Measurements from ENCODE around the gene MLX.
A peak's percentile ranks its signal among the peaks of the same experiment; 100 is the strongest.
"Not testable (repeated sequence)": the region's sequence is repeated elsewhere in the genome, so short reads cannot be mapped to it uniquely, and the experiment has no call there.

MLX gene

GRCh38 chr17:42536372-42537155 lies 30.3 kb upstream of the MLX start:
- peak; percentile 79 for DNase-seq (ENCODE audit: low read depth)

GRCh38 chr17:42537156-42537805 lies 29.6 kb upstream of the MLX start:
- no peak for DNase-seq (ENCODE audit: low read depth)

GRCh38 chr17:42537826-42538451 lies 29.0 kb upstream of the MLX start:
- DNase-seq (ENCODE audit: low read depth) = no peak

- DNase-seq (ENCODE audit: low read depth) = no peak
These were observed 28.4 kb upstream of the MLX start for GRCh38 chr17:42538482-42538881.

- DNase-seq (ENCODE audit: low read depth) = not testable (repeated sequence)
These were observed 26.3 kb upstream of the MLX start for GRCh38 chr17:42540558-42540957.

GRCh38 chr17:42541041-42541833 lies 25.7 kb upstream of the MLX start:
- DNase-seq (ENCODE audit: low read depth) = no peak

- no peak for DNase-seq (ENCODE audit: low read depth)
These were observed 23.5 kb upstream of the MLX start for GRCh38 chr17:42543190-42544079.

- DNase-seq (ENCODE audit: low read depth) = no peak
These were observed 22.0 kb upstream of the MLX start for GRCh38 chr17:42544874-42545283.

GRCh38 chr17:42545755-42546505 lies 21.0 kb upstream of the MLX start:
- DNase-seq (ENCODE audit: low read depth) = not testable (repeated sequence)

- no peak for DNase-seq (ENCODE audit: low read depth)
These were observed 19.9 kb upstream of the MLX start for GRCh38 chr17:42547001-42547461.

- DNase-seq (ENCODE audit: low read depth) = no peak
These were observed 19.2 kb upstream of the MLX start for GRCh38 chr17:42547698-42548069.

GRCh38 chr17:42548070-42548837 lies 18.6 kb upstream of the MLX start:
- no peak for DNase-seq (ENCODE audit: low read depth)

GRCh38 chr17:42548993-42549755 lies 17.7 kb upstream of the MLX start:
- no peak for DNase-seq (ENCODE audit: low read depth)

- not testable (repeated sequence) for DNase-seq (ENCODE audit: low read depth)
These were observed 14.2 kb upstream of the MLX start, which contains the start of gene HSD17B1 for GRCh38 chr17:42552736-42553135. Gene HSD17B1 (plus strand): TSS chr17:42552923. CDS start chr17:42552934, 11 bp downstream.

- DNase-seq (ENCODE audit: low read depth) = no peak
These were observed 13.6 kb upstream of the MLX start for GRCh38 chr17:42553161-42553818.

- DNase-seq (ENCODE audit: low read depth) = no peak
These were observed 13.0 kb upstream of the MLX start for GRCh38 chr17:42553866-42554249.

- DNase-seq (ENCODE audit: low read depth) = peak; percentile 86
These were observed 12.4 kb upstream of the MLX start for GRCh38 chr17:42554250-42555121.
